GM21526 (cell line): ENCODE measurements around the gene PDZRN3.

Experiments used
- ATAC-seq: cut with Tn5 transposase; IDR thresholded peaks from one replicate; pipeline ENCODE4 v1.9.1; 2021; ENCODE audit warnings: moderate library complexity; ENCODE audit not compliant: unreplicated experiment, low FRiP score

PDZRN3 gene

DNA sequence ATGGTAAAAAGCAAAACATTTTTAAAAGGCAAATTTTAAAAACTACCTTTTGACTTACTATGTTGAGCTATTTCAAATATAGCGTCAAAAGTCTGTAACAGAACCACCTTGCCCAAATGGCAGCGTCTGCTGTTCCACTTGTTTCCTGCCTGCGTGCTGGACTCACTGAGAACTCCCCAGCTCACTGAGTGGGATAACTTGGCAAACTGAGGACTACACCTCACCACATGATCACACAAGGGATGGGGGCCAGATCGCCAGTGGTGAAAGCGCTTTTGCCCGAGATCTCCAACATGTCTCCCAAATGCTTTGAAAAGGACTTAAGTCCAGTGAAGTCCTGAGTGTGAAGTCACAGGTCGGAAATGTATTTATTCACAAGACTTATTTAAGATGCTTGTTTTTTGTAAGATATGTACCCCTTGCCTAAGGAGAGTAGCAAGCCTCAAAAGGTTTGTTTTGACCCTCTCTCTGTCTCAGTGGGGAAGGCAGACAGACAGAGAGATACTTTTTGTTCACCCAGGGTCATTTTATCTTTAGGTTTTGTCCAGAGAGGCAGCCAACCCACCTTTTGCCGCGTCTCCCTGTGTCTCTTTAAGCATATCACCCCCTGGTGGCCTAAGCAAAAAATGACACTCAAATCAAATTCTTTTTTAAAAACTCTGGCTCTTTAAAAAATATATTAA lies 192.6 kb downstream of the PDZRN3 start:
- ATAC-seq = no peak

DNA sequence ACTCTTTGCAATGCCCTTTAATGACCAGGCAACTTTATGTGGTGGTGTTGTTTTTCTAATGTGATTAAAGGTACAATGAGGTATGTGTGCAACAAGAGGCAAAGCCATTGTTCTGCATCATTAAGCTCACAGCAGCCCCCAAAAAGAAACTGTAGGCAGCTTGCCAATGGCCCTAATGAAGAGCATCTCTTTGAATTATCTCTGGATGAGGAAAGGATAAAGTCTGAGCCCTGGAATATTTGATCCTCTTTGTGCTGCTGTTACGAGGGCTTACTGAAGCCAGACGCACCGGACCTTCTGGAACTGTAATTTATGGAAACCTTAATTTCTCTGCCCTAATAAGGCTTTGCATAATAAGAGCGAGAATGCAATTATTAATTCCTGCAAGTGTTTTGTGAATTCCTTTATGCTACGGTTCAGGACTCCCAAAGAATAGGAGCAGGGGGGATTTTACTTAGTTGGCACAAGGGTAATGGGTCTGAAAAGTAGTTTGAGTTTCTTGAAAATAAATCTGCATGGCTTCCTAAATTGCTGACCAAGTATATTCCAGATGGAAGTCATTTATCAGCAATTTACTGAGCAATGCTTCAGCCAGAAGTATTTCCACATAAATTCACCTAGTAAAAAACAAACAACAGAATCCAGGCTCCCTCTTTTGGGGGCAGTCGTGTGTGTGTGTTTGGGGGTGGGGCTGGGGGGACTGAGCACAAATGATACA lies 193.4 kb downstream of the PDZRN3 start:
- no peak for ATAC-seq

DNA sequence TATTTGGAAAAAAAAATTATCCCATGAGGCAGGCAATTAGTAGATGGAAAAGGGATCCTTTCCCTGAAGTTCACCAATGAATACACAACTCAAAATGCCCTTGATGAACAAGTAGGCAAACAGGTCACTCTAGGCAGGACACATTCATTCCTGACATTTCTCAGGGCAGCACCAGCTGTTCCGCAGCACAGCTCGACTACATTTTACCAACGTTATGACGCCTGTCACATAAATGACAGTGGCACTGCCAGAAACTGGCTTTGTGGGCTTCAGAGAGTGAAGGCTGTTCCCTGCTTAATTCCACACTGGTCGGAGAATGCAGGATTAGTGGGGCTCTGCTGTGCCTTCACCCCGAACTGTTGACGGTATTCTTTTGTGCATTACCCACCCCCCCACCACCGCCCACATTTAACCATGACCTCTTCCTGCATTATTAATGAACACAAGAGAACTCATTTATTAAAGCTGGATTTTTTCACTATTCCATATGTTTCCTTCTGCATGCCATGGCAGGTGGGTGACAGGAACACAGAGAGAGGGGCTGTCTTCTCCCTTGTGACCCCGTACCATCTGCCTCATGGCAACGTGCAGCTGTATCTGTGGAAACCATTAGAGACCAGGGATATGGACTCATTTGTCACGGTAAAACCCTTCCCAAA lies 197.6 kb downstream of the PDZRN3 start:
- no peak for ATAC-seq

DNA sequence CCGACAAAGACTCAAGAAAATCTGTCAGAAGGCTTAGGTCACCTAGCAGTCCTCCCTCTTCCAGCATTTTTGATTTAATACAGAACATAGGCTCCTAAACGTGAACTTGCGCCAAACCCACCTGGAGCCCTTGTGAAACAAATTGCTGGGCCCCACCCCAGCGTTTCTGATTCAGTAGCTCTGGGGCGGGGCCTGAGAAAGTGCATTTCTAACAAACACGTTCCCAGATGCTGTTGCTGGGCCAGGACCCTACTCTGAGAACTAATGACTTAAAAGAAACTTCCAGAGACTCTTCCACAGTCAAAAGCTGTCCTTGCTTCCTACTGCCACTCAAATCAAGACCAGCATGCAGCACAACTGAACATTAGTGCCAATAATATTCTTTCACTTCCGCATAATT lies 198.1 kb downstream of the PDZRN3 start:
- ATAC-seq = no peak

DNA sequence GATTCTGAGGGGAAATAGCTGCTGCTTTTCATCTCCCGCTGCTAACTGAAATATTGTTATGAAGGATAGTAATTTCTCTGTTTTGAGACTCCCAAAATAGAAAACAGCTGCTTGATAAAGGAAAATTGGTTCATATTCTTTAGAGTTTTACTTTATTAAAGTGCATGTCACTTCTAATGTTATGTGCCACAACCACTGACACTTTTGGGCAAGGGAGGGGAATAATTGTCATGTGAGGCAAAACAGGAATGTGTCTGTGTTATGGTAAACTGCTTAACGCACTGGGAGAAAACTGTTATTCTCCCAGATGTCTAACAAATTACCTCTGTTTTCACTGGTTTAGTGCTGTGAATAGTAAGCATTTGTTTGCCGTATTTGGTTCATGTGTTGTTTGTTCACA lies 201.6 kb downstream of the PDZRN3 start:
- no peak for ATAC-seq

DNA sequence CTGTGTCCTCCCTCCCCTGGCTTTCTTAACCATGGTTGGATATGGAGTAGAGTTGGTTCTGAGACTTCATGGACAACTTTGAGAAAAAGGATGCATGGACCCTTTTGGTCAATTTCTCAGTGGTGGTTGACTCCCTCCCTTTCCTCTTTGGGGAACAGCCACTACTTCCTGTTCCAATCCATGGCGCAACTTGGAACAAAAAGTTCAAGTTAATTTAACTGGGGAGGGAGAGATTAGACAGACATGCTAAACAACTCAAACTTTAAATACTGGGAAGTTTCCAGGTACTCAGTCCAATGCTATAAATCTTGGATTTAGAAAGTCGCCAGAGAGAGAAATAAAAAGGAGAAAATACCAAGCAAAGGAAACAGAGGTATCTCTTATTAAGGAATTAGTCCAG lies 202.2 kb downstream of the PDZRN3 start:
- no peak for ATAC-seq

DNA sequence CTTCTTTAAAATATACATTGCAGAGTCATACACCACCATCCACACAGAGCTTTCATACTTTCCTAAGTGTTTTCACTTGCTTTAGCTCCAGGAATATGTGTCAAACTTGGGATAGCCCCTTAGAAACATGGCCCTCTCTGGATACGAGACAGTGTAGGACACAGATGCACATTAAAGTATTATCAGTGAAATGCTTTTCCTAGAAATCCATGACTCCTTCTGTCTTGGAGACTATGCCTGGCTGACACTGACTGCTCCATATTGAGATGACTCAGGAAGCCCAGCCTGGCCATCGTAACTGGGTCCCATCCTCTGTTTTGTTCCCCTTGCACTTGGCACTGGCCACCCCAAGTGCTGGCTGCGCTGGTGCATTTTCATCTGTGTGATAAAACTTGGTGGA lies 204.8 kb downstream of the PDZRN3 start:
- no peak for ATAC-seq

DNA sequence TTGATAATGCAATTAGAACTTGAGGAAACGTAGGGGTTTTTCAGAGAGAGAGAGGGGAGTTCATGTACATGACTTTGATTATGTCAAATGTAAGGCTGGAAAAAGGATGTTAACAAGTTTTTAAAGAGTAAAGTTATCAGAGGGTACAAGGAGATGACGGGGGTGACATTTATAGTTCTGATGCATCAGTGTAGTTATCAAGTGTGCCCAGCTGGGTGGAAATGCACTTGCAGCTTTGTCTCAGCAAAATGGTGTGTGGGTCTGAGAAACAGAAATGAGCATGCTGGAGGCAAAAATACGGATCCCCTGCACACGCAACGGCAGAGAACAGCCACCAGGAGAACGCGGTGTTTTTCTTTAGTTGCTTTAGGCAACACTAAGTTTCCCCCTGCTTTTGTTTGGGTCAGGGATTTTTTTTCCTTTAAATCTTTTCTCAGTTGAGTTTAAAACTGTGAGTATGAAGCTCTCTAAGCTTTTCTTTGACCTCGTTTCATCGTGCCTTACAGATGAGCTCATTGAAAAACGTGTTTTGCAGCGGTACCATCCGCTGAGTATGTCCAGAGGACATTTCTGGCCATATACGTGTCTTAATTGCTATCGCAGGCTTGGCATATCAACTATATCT lies 205.4 kb downstream of the PDZRN3 start:
- no peak for ATAC-seq

DNA sequence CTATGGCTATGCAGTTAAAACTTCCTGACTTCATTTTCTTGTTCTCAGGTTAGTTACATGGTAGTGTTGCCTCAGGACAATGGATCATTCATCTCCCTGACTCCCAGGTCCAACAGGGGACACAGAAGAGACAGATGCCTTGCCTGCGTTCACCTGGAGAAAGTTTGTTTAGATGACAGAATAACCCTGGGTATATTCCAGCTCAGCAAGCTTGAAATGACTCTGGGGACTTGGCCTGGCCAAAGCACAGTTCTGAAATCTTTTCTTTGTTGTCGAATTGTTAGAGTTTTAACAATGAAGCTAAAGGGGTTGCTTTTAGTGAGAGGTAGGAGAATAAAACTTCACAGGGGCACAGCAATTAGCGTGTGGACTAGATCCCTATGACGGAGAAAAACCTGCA lies 206.1 kb downstream of the PDZRN3 start:
- ATAC-seq = no peak

DNA sequence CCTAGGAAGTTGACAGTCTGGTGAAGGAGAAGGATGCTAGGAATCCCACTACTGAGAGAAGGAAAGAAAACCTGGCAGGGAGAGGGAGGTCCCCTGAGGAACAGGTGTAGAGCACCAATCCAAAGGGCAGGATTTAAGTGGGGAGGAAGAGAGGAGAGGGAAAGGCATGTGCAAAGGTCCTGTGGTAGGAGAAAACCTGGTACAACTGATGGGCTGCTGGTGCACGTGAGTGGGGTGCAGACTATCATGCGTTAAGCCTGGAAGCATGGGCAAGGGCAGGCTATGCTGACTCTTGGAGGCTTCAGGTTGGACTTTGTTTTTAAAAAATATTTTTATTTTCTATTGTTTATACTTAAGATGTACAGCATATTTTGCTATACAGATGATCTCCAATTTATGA lies 209.6 kb downstream of the PDZRN3 start:
- no peak for ATAC-seq

DNA sequence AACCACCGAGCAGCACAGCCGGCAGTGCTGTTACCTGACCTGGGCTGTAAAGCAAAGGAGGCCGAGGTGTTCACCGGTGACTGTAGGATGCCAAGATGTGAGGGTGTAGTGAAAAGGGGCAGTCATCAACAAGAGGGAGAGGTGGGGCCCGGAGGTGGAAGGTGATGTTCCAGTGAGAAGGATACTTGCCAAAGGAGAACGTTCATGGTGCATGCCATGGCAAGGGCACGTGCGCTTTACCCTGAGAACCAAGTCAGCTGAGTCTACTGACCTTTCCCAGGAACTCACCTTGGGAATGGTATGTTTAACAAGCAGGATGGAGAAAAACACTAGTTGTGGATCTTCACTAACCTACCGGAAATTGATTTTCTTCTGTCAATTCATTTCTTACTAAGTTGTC lies 211.1 kb downstream of the PDZRN3 start:
- no peak for ATAC-seq

DNA sequence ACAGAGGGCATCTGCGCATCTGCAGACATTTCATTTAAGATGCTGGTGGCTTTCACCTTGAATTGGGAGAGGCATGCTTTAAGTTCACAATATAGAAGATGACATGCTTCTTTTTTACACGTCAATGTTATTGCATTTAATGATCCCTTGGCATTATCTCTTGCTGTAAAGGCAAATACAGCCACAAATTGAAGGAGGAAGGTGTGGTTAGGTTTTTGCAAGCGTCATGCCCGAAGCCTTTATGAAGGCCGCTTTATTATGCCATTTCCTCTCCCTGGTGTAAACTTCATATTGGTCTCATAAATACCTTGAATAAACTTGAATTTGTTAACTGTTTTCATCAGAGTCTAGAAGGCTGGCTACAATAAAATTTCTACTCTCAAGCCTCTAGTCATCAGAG lies 212.7 kb downstream of the PDZRN3 start:
- ATAC-seq = no peak

DNA sequence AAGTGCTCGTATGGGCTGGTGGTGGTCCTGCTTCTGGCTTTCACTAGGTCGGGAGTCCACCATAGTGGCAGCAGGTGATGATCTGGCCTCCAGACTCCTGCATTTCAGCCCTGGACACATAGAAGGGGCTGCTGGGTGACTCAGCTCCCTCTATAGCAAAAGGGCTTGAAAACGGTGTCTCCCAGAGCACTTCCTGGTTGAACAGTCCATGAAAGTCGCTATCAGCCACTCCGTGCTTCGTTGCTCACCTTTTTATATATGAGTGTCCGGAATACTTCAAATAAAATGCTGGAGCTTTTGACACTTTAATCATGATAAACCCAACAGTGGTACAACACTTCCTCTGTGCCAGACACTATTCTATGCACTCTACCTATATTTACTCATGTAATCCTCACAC lies 213.2 kb downstream of the PDZRN3 start:
- ATAC-seq = no peak

DNA sequence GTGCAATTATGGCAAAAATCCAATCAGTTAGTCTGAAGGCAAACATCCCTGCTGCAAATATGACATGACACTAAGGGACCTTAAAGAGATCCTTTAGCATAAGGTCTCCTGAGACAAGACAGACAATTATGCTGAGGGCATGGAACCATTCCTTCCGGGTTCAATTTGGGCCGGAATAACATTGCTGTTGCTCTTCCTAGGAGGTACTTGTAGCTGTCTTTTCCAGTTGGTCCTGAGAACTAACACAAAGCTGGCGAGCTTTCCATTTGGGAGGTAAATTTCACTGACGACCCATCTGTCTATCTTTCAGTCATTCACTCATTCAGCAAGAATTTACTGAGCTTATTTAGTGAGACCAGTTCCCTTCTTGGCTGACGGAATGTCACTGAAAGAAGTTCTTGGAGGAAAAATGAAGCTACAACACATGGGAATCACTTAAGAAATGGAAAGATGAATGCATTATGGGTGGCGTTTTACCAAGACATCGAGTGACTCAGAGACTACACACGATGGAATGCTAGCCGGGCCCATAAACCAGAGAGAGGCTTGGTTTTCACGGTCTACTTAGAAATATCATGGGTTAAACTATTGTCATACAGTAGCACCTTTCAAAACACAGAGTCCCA lies 215.5 kb downstream of the PDZRN3 start:
- no peak for ATAC-seq

DNA sequence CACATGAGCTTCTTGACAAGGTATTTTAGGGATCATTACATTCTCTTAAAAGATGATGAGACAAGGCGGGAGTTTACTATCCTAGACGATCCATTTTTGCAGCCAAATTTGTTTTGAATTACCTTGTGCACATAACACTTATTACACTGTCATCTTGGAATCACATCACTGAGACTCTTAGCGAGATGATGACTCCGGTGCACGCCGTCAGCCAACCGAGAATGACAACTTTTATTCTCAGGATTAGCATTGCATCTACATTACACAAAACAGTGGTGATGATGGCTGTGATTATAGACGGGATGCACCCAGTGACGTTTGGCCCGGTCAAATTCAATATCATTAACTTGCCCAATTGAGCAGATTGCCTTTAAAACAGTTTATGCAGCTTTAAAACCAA lies 216.1 kb downstream of the PDZRN3 start:
- ATAC-seq = no peak

DNA sequence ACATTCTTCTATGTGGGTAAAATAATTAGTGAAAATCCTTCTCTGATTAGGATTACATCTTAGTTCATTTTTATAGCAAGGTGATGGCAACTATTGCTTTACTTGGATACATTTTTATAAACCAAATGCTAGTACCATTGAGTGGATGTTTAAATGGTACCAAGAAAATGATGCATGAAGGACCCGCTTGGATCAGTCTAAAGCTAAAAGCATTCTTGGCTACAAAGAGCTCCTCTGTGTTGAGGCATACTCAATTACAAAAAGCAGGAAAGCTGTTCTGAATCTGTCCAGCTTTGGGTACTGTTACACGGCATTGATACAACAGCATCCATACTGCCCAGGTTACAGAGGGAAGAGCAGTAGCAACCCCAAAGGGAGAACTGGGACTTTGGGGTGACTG lies 217.2 kb downstream of the PDZRN3 start:
- ATAC-seq = no peak

DNA sequence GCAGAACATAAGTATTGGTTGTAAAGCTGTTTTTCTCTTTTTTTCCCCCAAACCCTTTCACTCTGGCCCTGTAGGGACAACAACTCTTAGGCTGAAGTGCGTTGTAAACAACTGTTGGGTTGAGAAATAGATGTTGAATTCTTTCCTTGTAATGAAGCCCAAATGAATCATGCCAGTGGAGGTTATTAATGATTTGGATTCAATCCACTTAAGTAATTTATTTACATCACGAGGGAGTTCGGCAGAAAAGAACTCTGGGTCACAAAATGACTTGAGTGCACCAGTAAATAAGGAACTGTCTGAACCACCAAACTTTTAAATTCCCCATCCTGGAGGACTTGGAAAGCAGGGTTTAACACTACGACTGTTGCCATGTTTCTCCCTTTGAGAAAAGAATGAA lies 218.9 kb downstream of the PDZRN3 start:
- ATAC-seq = no peak

DNA sequence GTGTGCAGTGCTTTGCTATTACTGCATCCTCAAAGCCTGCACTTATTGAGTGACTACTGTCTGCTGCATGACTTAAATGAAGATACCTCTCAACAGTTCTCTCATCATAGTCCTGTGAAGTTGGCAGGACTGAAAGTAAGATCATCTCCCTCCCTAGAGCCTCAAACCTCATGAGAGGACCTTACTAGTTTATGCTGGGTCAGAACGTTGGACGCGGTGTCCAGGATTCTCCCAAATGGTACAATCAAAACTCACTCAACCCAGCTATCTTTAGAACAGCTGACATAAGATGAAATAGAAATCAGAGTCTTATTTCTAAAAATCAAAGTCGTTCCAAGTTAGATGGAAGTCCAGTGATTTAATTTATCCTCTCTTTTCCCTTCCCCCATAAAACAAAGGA lies 219.7 kb downstream of the PDZRN3 start:
- ATAC-seq = no peak

DNA sequence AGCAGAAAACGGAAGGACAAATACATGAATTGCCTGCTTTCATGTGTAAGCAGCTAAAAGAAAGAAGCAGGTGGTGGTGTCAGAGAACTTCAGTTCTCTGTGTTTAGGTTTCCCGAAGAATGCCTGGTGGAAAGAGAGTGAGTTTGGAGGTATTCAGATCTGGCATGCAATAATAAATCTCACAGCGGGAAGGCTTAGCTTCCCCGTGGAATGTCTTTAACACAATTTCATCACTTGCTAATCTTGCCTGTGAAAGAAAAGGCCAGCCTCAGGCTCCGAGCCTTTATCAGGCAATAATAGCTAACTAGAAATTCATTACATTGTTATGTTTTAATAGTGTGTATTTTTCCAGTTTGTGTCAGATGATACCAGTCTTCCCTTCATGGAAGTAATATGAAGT lies 220.3 kb downstream of the PDZRN3 start:
- ATAC-seq = no peak

DNA sequence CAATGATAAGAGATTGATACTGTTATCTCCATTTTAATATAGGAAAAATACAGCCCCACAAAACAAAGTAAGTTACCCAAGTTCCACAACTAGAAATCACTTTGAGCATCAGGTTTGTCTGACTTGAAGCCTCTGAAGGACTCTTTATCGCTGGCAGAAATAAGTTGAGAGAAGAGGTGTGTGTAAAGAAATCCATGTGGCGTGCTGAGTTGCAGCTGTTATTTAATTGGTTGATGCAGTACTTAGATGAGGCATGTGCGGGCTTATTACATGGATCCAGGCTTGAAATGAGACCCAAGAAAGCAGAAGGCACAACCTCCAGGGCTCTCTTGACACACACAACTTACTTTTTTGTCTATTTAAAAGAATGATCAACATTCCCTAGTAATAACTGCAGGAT lies 221.3 kb downstream of the PDZRN3 start:
- ATAC-seq = no peak

DNA sequence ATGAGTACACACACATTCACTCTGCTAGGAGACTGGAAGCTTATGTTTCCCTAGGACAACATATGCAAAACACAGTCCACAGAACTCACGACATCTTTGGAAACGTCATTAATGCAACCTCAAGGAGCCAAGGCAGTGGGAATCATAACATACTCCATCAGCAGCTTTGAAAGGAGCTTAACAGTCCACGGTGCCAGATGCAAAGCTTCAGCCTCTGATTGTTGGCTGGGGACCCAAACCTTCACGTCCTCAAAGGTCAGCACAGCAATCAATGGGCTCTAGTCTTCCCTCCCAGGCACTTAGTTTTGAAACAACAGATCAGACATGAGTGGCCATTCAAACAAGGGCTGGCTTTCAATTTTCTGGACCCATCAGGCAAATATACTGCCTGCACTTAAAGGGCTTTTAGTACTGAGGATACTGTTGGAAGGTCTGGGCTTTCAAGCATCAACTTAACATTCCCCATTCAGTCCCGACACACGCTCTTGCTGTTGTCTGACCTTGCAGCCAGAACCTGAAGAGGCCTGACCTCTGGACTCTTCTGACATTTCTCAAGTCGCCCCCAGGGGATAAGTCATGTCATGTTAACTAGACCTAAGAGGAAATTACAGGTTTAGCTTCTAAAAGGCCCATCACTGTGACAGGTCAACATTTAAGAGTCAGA lies 223.0 kb downstream of the PDZRN3 start:
- ATAC-seq = no peak
